Gastrocnemius medialis (tissue), 4 donors: ENCODE data around the gene CGRRF1.

Source experiments
- POLR2A ChIP-seq, 2 donors: fragments of 450-650 bp; IDR thresholded peaks; one replicate each; pipeline ENCODE4 v1.6.1; 2017; ENCODE audit warnings: antibody characterized with exemption in 2 of 2, mild to moderate bottlenecking in 2 of 2, moderate library complexity in 2 of 2
- TF ChIP-seq, protein P1 (sequence below), 5 experiments: fragments of 450-650 bp in 3 of 5; fragments of 200-600 bp in 2 of 5; sonication (generic) in 2 of 5; IDR thresholded peaks in 4 of 5; conservative IDR thresholded peaks in 1 of 5; 1 replicate in 4 of 5; 2 replicates in 1 of 5; pipeline ENCODE4 v1.5.1; 2016 to 2019; ENCODE audit warnings: antibody characterized with exemption in 5 of 5, mild to moderate bottlenecking in 3 of 5, moderate library complexity in 3 of 5

DNA sequence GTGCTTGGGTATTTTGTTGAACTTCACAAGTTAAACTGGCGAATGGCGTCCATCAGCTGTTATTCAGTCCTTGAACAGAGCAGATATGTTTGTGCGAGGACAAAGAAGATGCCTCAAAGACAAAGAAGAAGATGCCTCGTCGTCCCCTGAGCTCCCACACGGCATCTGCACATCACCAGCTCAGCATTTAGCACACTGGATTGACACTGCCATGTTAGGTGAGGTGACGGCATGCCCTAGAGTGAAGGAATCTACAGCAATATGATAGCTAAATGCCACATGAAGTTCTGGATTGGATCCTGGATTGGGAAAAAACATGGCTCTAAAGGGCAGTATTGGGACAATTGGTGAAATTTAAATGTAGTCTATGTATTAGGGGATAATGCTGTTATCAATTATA is 72.6 kb downstream of the CGRRF1 start:
- TF ChIP-seq, protein P1, sequence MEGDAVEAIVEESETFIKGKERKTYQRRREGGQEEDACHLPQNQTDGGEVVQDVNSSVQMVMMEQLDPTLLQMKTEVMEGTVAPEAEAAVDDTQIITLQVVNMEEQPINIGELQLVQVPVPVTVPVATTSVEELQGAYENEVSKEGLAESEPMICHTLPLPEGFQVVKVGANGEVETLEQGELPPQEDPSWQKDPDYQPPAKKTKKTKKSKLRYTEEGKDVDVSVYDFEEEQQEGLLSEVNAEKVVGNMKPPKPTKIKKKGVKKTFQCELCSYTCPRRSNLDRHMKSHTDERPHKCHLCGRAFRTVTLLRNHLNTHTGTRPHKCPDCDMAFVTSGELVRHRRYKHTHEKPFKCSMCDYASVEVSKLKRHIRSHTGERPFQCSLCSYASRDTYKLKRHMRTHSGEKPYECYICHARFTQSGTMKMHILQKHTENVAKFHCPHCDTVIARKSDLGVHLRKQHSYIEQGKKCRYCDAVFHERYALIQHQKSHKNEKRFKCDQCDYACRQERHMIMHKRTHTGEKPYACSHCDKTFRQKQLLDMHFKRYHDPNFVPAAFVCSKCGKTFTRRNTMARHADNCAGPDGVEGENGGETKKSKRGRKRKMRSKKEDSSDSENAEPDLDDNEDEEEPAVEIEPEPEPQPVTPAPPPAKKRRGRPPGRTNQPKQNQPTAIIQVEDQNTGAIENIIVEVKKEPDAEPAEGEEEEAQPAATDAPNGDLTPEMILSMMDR (IDR thresholded peaks at IDR 0.05 in 4 of 5, conservative IDR thresholded peaks at IDR 0.05 in 1 of 5) = no peak
- TF ChIP-seq POLR2A (IDR thresholded peaks at IDR 0.05) = no peak
